Right atrium auricular region (tissue), 2 donors: ENCODE results near the gene GABBR2. TPM values are rescaled to one million over a fixed set of nuclear protein-coding genes. Genes with fewer than 3 reads are reported as not detected.

ENCODE experiments used
- DNase-seq: peaks from one replicate; pipeline ENCODE4 v3.0.0-alpha.2; 2019; ENCODE audit warnings: low spot score
- H3K27ac ChIP-seq, 2 donors: fragments of 200-600 bp; sonication (generic); 1 replicate in 1 of 2; 2 replicates in 1 of 2; pipeline ENCODE4 v1.5.1; 2016 to 2019
- H3K27me3 ChIP-seq, 2 donors: fragments of 200-600 bp; sonication (generic); one replicate each; pipeline versions ENCODE4 v1.5.1 to v1.6.0; 2017 to 2019
- H3K36me3 ChIP-seq: fragments of 200-600 bp; sonication (generic); one replicate; pipeline ENCODE4 v1.5.1; 2016
- H3K4me1 ChIP-seq, 2 donors: fragments of 200-600 bp; sonication (generic); one replicate each; pipeline versions ENCODE4 v1.5.1 to v1.6.0; 2017 to 2019
- H3K4me3 ChIP-seq, 2 donors: fragments of 200-600 bp; sonication (generic); 1 replicate in 1 of 2; 2 replicates in 1 of 2; pipeline ENCODE4 v1.5.1; 2017 to 2019; ENCODE audit warnings: mild to moderate bottlenecking in 1 of 2, moderate library complexity in 1 of 2
- H3K9me3 ChIP-seq, 2 donors: fragments of 200-600 bp; sonication (generic); one replicate each; pipeline ENCODE4 v1.5.1; 2019
- CTCF ChIP-seq, 2 donors: fragments of 200-600 bp; sonication (generic); IDR thresholded peaks; one replicate each; pipeline ENCODE4 v1.5.1; 2019; ENCODE audit warnings: antibody characterized with exemption in 2 of 2
- total RNA-seq, 2 donors: library from RNA; depleted of rRNA; stranded (reverse); fragments of >200 nt; gene quantifications; one replicate each; pipeline ENCODE4 v1.1.0, GENCODE V29; 2016

Gene GABBR2
- total RNA-seq, 2 donors from 2014 or later: 0.22 TPM; not detected in 1

GRCh38 chr9:98316445-98317133, 392.1 kb downstream of the GABBR2 start:
- Histone ChIP-seq H3K9me3 (no peaks in the 10 kb centered on the region), H3K4me1 (peaks cover 0 to 3% of the 10 kb centered on the region in 2 donors), H3K4me3 (no peak overlapping the region), H3K36me3 (no peaks in the 10 kb centered on the region), H3K27me3 (peaks cover 0 to 4% of the 10 kb centered on the region in 2 donors), H3K27ac (no peak overlapping the region)
- DNase-seq: no peak
- no peak for TF ChIP-seq CTCF (IDR thresholded peaks at IDR 0.05)

GRCh38 chr9:98315551-98316060, 393.1 kb downstream of the GABBR2 start:
- H3K9me3 ChIP-seq: no peaks in the 10 kb centered on the region
- H3K36me3 ChIP-seq: no peaks in the 10 kb centered on the region
- peak; percentile 86 to 95 for TF ChIP-seq CTCF (IDR thresholded peaks at IDR 0.05)
- no peak overlapping the region for H3K4me3 ChIP-seq
- DNase-seq: peak; percentile 74
- H3K4me1 ChIP-seq: peaks cover 0 to 3% of the 10 kb centered on the region in 2 donors
- H3K27ac ChIP-seq: no peak overlapping the region
- peaks cover 0 to 4% of the 10 kb centered on the region in 2 donors for H3K27me3 ChIP-seq

- H3K9me3 ChIP-seq: no peaks in the 10 kb centered on the region
- DNase-seq: no peak
- H3K36me3 ChIP-seq: no peaks in the 10 kb centered on the region
- peaks cover 0 to 4% of the 10 kb centered on the region in 2 donors for H3K27me3 ChIP-seq
- H3K4me1 ChIP-seq: peaks cover 0 to 3% of the 10 kb centered on the region in 2 donors
- H3K27ac ChIP-seq: no peak overlapping the region
- H3K4me3 ChIP-seq: no peak overlapping the region
- no peak for TF ChIP-seq CTCF (IDR thresholded peaks at IDR 0.05)
Measured at GRCh38 chr9:98315067-98315453, 393.7 kb downstream of the GABBR2 start.

- no peak for DNase-seq
- no peaks in the 10 kb centered on the region for H3K36me3 ChIP-seq
Measured at GRCh38 chr9:98314381-98315066, 394.2 kb downstream of the GABBR2 start.

GRCh38 chr9:98312365-98312764, 396.4 kb downstream of the GABBR2 start:
- Histone ChIP-seq H3K4me1 (peaks cover 0 to 3% of the 10 kb centered on the region in 2 donors), H3K4me3 (no peak overlapping the region), H3K9me3 (no peaks in the 10 kb centered on the region), H3K36me3 (no peaks in the 10 kb centered on the region), H3K27ac (no peak overlapping the region), H3K27me3 (peaks cover 0 to 4% of the 10 kb centered on the region in 2 donors)
- no peak for DNase-seq
- no peak for TF ChIP-seq CTCF (IDR thresholded peaks at IDR 0.05)

More at GRCh38 chr9:98314381-98315066, 394.2 kb downstream of the GABBR2 start:
- no peak overlapping the region for H3K4me3 ChIP-seq
- peaks cover 0 to 4% of the 10 kb centered on the region in 2 donors for H3K27me3 ChIP-seq
- peaks cover 0 to 3% of the 10 kb centered on the region in 2 donors for H3K4me1 ChIP-seq
- H3K9me3 ChIP-seq: no peaks in the 10 kb centered on the region
- no peak for TF ChIP-seq CTCF (IDR thresholded peaks at IDR 0.05)
- H3K27ac ChIP-seq: no peak overlapping the region
